Urothelium cell line (cell line): Measurements from ENCODE around the gene TOM1L1.
A peak's percentile ranks its signal among the peaks of the same experiment; 100 is the strongest.
"Not testable (repeated sequence)": the region's sequence is repeated elsewhere in the genome, so short reads cannot be mapped to it uniquely, and the experiment has no call there.

ENCODE experiments used
- DNase-seq: peaks from one replicate; pipeline ENCODE4 v3.0.0; 2011; ENCODE audit warnings: low spot score, mixed read lengths
- FAIRE-seq: peaks from 2 replicates; lab custom pipeline; 2011; peaks lifted over from hg19 to GRCh38; lab: Jason Lieb, UNC

Gene TOM1L1

GRCh38 chr17:54900457-54901229 lies at the start of gene TOM1L1:
Gene TOM1L1 (plus strand): TSS chr17:54900852. CDS start chr17:54900866, 14 bp downstream.
- FAIRE-seq (no peak), DNase-seq (no peak)

- FAIRE-seq (no peak), DNase-seq (no peak)
These were observed 41.5 kb upstream of the TOM1L1 start for GRCh38 chr17:54859187-54859586.

- FAIRE-seq (no peak), DNase-seq (no peak)
These were observed 39.8 kb upstream of the TOM1L1 start for GRCh38 chr17:54860617-54861470.

- DNase-seq (no peak), FAIRE-seq (no peak)
These were observed 39.1 kb upstream of the TOM1L1 start for GRCh38 chr17:54861471-54861983.

GRCh38 chr17:54863176-54863575 lies 37.5 kb upstream of the TOM1L1 start:
- DNase-seq (no peak), FAIRE-seq (no peak)

- FAIRE-seq (no peak), DNase-seq (no peak)
These were observed 36.6 kb upstream of the TOM1L1 start for GRCh38 chr17:54864070-54864469.

- no peak for FAIRE-seq
- DNase-seq: no peak
These were observed 35.9 kb upstream of the TOM1L1 start for GRCh38 chr17:54864636-54865356.

GRCh38 chr17:54867634-54868033 lies 33.0 kb upstream of the TOM1L1 start:
- no peak for FAIRE-seq

GRCh38 chr17:54870671-54871175 lies 29.9 kb upstream of the TOM1L1 start:
- DNase-seq (no peak), FAIRE-seq (no peak)

More at GRCh38 chr17:54867634-54868033, 33.0 kb upstream of the TOM1L1 start:
- no peak for DNase-seq

GRCh38 chr17:54875906-54876305 lies 24.7 kb upstream of the TOM1L1 start:
- not testable (repeated sequence) for FAIRE-seq, DNase-seq

- DNase-seq (no peak), FAIRE-seq (no peak)
These were observed 23.9 kb upstream of the TOM1L1 start for GRCh38 chr17:54876656-54877195.

GRCh38 chr17:54881255-54881972 lies 19.2 kb upstream of the TOM1L1 start:
- no peak for FAIRE-seq

GRCh38 chr17:54882371-54882770 lies 18.3 kb upstream of the TOM1L1 start:
- FAIRE-seq (no peak), DNase-seq (no peak)

More at GRCh38 chr17:54881255-54881972, 19.2 kb upstream of the TOM1L1 start:
- DNase-seq: no peak

GRCh38 chr17:54882950-54883349 lies 17.7 kb upstream of the TOM1L1 start:
- DNase-seq (no peak), FAIRE-seq (no peak)

- no peak for FAIRE-seq
- DNase-seq: peak; percentile 7
These were observed 16.7 kb upstream of the TOM1L1 start for GRCh38 chr17:54883939-54884338.

- no peak for DNase-seq
- no peak for FAIRE-seq
These were observed 12.9 kb upstream of the TOM1L1 start for GRCh38 chr17:54887787-54888186.

GRCh38 chr17:54888254-54888653 lies 12.4 kb upstream of the TOM1L1 start:
- no peak for FAIRE-seq
- no peak for DNase-seq

GRCh38 chr17:54888981-54889380 lies 11.7 kb upstream of the TOM1L1 start:
- no peak for FAIRE-seq
- no peak for DNase-seq

- FAIRE-seq (no peak), DNase-seq (peak; percentile 77)
These were observed 9.4 kb upstream of the TOM1L1 start for GRCh38 chr17:54891176-54891821.
